ENCODE measurements around the gene CTXN1.
A peak's percentile ranks its signal among the peaks of the same experiment; 100 is the strongest.

The CTXN1 gene

GRCh38 chr19:7908078-7908699, 17.7 kb downstream of the CTXN1 start (continued):
- TF ChIP-seq, protein P1, sequence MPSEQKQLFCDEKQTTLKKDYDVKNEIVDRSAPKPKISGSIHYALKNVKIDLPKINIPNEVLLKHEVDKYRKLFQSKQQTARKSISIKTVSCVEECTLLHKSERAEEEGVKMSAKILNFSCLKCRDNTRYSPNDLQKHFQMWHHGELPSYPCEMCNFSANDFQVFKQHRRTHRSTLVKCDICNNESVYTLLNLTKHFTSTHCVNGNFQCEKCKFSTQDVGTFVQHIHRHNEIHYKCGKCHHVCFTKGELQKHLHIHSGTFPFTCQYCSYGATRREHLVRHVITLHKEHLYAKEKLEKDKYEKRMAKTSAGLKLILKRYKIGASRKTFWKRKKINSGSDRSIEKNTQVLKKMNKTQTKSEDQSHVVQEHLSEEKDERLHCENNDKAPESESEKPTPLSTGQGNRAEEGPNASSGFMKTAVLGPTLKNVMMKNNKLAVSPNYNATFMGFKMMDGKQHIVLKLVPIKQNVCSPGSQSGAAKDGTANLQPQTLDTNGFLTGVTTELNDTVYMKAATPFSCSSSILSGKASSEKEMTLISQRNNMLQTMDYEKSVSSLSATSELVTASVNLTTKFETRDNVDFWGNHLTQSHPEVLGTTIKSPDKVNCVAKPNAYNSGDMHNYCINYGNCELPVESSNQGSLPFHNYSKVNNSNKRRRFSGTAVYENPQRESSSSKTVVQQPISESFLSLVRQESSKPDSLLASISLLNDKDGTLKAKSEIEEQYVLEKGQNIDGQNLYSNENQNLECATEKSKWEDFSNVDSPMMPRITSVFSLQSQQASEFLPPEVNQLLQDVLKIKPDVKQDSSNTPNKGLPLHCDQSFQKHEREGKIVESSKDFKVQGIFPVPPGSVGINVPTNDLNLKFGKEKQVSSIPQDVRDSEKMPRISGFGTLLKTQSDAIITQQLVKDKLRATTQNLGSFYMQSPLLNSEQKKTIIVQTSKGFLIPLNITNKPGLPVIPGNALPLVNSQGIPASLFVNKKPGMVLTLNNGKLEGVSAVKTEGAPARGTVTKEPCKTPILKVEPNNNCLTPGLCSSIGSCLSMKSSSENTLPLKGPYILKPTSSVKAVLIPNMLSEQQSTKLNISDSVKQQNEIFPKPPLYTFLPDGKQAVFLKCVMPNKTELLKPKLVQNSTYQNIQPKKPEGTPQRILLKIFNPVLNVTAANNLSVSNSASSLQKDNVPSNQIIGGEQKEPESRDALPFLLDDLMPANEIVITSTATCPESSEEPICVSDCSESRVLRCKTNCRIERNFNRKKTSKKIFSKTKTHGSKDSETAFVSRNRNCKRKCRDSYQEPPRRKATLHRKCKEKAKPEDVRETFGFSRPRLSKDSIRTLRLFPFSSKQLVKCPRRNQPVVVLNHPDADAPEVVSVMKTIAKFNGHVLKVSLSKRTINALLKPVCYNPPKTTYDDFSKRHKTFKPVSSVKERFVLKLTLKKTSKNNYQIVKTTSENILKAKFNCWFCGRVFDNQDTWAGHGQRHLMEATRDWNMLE (tag by site-specific recombination; conservative IDR thresholded peaks at IDR 0.05; ENCODE audit: low read depth) = no peak
- no peak for TF ChIP-seq ZNF624 (tag by site-specific recombination; IDR thresholded peaks at IDR 0.05)
- TF ChIP-seq, protein P2, sequence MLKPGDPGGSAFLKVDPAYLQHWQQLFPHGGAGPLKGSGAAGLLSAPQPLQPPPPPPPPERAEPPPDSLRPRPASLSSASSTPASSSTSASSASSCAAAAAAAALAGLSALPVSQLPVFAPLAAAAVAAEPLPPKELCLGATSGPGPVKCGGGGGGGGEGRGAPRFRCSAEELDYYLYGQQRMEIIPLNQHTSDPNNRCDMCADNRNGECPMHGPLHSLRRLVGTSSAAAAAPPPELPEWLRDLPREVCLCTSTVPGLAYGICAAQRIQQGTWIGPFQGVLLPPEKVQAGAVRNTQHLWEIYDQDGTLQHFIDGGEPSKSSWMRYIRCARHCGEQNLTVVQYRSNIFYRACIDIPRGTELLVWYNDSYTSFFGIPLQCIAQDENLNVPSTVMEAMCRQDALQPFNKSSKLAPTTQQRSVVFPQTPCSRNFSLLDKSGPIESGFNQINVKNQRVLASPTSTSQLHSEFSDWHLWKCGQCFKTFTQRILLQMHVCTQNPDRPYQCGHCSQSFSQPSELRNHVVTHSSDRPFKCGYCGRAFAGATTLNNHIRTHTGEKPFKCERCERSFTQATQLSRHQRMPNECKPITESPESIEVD (tag by site-specific recombination; IDR thresholded peaks at IDR 0.05) = no peak
- TF ChIP-seq ZFP37 (tag by site-specific recombination; IDR thresholded peaks at IDR 0.05) = no peak
- no peak for TF ChIP-seq ZNF548 (tag by site-specific recombination; IDR thresholded peaks at IDR 0.05)
- no peak for TF ChIP-seq SCRT2 (tag by site-specific recombination; IDR thresholded peaks at IDR 0.05)
- TF ChIP-seq ZNF121 (tag by site-specific recombination; IDR thresholded peaks at IDR 0.05) = no peak
- TF ChIP-seq ZNF184 (tag by site-specific recombination; IDR thresholded peaks at IDR 0.05) = no peak
- no peak for TF ChIP-seq GFI1B (tag by site-specific recombination; IDR thresholded peaks at IDR 0.05)
- TF ChIP-seq GLIS2 (tag by site-specific recombination; IDR thresholded peaks at IDR 0.05) = no peak
- no peak for TF ChIP-seq ZSCAN18 (tag by site-specific recombination; IDR thresholded peaks at IDR 0.05)
- no peak for TF ChIP-seq HOXA7 (CRISPR knock-in tag; IDR thresholded peaks at IDR 0.05; ENCODE audit: borderline replicate concordance)
- TF ChIP-seq PRDM4 (tag by site-specific recombination; IDR thresholded peaks at IDR 0.05) = no peak
- TF ChIP-seq ZNF623 (tag by site-specific recombination; IDR thresholded peaks at IDR 0.05) = no peak
- TF ChIP-seq ZNF391 (tag by site-specific recombination; IDR thresholded peaks at IDR 0.05; ENCODE audit: borderline replicate concordance, low read depth) = no peak
- TF ChIP-seq, protein P3, sequence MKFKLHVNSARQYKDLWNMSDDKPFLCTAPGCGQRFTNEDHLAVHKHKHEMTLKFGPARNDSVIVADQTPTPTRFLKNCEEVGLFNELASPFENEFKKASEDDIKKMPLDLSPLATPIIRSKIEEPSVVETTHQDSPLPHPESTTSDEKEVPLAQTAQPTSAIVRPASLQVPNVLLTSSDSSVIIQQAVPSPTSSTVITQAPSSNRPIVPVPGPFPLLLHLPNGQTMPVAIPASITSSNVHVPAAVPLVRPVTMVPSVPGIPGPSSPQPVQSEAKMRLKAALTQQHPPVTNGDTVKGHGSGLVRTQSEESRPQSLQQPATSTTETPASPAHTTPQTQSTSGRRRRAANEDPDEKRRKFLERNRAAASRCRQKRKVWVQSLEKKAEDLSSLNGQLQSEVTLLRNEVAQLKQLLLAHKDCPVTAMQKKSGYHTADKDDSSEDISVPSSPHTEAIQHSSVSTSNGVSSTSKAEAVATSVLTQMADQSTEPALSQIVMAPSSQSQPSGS (tag by site-specific recombination; IDR thresholded peaks at IDR 0.05; ENCODE audit: low read depth) = no peak
- TF ChIP-seq ZNF654 (tag by site-specific recombination; IDR thresholded peaks at IDR 0.05; ENCODE audit: low read depth) = no peak
- no peak for TF ChIP-seq ZNF248 (tag by site-specific recombination; IDR thresholded peaks at IDR 0.05)
- peak; percentile 58 for TF ChIP-seq CTCF (tag by site-specific recombination; IDR thresholded peaks at IDR 0.05)
- no peak for TF ChIP-seq RBAK (tag by site-specific recombination; IDR thresholded peaks at IDR 0.05)
- no peak for TF ChIP-seq ZNF211 (tag by site-specific recombination; IDR thresholded peaks at IDR 0.05; ENCODE audit: low read depth)
- no peak for TF ChIP-seq ZNF645 (tag by site-specific recombination; IDR thresholded peaks at IDR 0.05)
- TF ChIP-seq ZBTB20 (tag by site-specific recombination; IDR thresholded peaks at IDR 0.05) = no peak
- TF ChIP-seq ZXDB (tag by site-specific recombination; IDR thresholded peaks at IDR 0.05) = no peak
- TF ChIP-seq ZFP69B (tag by site-specific recombination; IDR thresholded peaks at IDR 0.05) = no peak
